PC-9 (cell line): ENCODE results near the gene RNF169. TPM values are rescaled to one million over a fixed set of nuclear protein-coding genes. Genes with fewer than 3 reads are reported as not detected.

Experiments used
- BruUV-seq: library from RNA; stranded (reverse); fragments of 400-500 nt; replicated peaks from 2 replicates; lab custom pipeline; 2021; lab: Mats Ljungman, UMichigan
- CTCF ChIA-PET: fragments of 300-600 bp; sonication (Branson Sonifier 250); formaldehyde crosslinking; loops from one replicate; lab custom pipeline; 2022; ENCODE audit warnings: antibody characterized with exemption; lab: Charles Lee
- POLR2A ChIA-PET: fragments of 300-600 bp; sonication (Branson Sonifier 250); formaldehyde crosslinking; loops from one replicate; lab custom pipeline; 2022; ENCODE audit warnings: antibody characterized with exemption; ENCODE audit not compliant: unreplicated experiment; lab: Charles Lee
- DNase-seq, 2 experiments: peaks; one replicate each; pipeline versions ENCODE4 v3.0.0 to v3.0.0-alpha.2; 2015 to 2022; ENCODE audit warnings: mixed read lengths in 1 of 2
- H2AFZ ChIP-seq: fragments of 200-600 bp; sonication (generic); 2 replicates; pipeline ENCODE4 v1.8.1; 2017; ENCODE audit warnings: antibody characterized with exemption
- H3F3A ChIP-seq: fragments of 200-600 bp; sonication (generic); 2 replicates; pipeline ENCODE4 v1.8.1; 2017; ENCODE audit warnings: antibody characterized with exemption, mild to moderate bottlenecking, low read depth; ENCODE audit not compliant: insufficient read depth
- H3K27ac ChIP-seq: fragments of 200-600 bp; sonication (generic); 2 replicates; pipeline ENCODE4 v1.6.1; 2016; ENCODE audit warnings: mixed run types
- H3K27me3 ChIP-seq: fragments of 200-600 bp; sonication (generic); 2 replicates; pipeline ENCODE4 v1.6.1; 2016; ENCODE audit warnings: low read depth, mixed run types; ENCODE audit not compliant: insufficient read depth
- H3K36me3 ChIP-seq: fragments of 200-600 bp; sonication (generic); 2 replicates; pipeline ENCODE4 v1.6.1; 2016; ENCODE audit warnings: low read depth, mixed run types
- H3K4me1 ChIP-seq: fragments of 200-600 bp; sonication (generic); replicated peaks from 2 replicates; pipeline ENCODE4 v1.6.1; 2016; ENCODE audit warnings: mixed run types; ENCODE audit not compliant: insufficient read depth
- H3K4me2 ChIP-seq: fragments of 200-600 bp; sonication (generic); 2 replicates; pipeline ENCODE4 v1.6.1; 2017; ENCODE audit warnings: mixed run types
- H3K4me3 ChIP-seq: fragments of 200-600 bp; sonication (generic); 2 replicates; pipeline ENCODE4 v1.6.1; 2016; ENCODE audit warnings: mixed run types
- H3K79me2 ChIP-seq: fragments of 200-600 bp; sonication (generic); 2 replicates; pipeline ENCODE4 v1.6.1; 2017; ENCODE audit warnings: low read depth, mixed run types
- H3K9me2 ChIP-seq: fragments of 200-600 bp; sonication (generic); 2 replicates; pipeline ENCODE4 v1.8.1; 2017; ENCODE audit warnings: mild to moderate bottlenecking; ENCODE audit not compliant: insufficient read depth
- H3K9me3 ChIP-seq: fragments of 200-600 bp; sonication (generic); 2 replicates; pipeline ENCODE4 v1.8.1; 2016; ENCODE audit warnings: low read depth; ENCODE audit not compliant: insufficient read depth
- H4K20me1 ChIP-seq: fragments of 200-600 bp; sonication (generic); 2 replicates; pipeline ENCODE4 v1.8.1; 2017; ENCODE audit not compliant: insufficient read depth
- CTCF ChIP-seq: fragments of 200-600 bp; sonication (generic); conservative IDR thresholded peaks from 2 replicates; pipeline ENCODE4 v1.6.1; 2017; ENCODE audit warnings: mixed run types, antibody characterized with exemption, mild to moderate bottlenecking, moderate library complexity
- EZH2 ChIP-seq: fragments of 200-600 bp; sonication (generic); IDR thresholded peaks from 2 replicates; pipeline ENCODE4 v1.8.0; 2017; ENCODE audit warnings: antibody characterized with exemption, low read depth
- intact Hi-C: fragments of 100-400 bp; cut with micrococcal nuclease; formaldehyde crosslinking; loops from one replicate; pipeline ENCODE4 v1.10.0; 2022; ENCODE audit not compliant: unreplicated experiment
- total RNA-seq: library from RNA; stranded (reverse); gene quantifications from 2 replicates; pipeline ENCODE4 v1.2.3, GENCODE V29; 2021

Gene RNF169
- total RNA-seq, 1 experiment from 2014 or later = 36.5 TPM

GRCh38 chr11:74702383-74703007, 46.2 kb upstream of the RNF169 start:
- DNase-seq = peak; percentile 55 to 72
- no peaks in the 10 kb centered on the region for H3K4me1 ChIP-seq
- H3K27me3 ChIP-seq = no peaks in the 10 kb centered on the region
- TF ChIP-seq EZH2 (no peak), CTCF (peak; percentile 98)
- no peaks in the 10 kb centered on the region for H3K9me2 ChIP-seq
- no peaks in the 10 kb centered on the region for H3K9me3 ChIP-seq
- H2AFZ ChIP-seq = no peak overlapping the region
- no TSS peak for BruUV-seq
- no peaks in the 10 kb centered on the region for H3K36me3 ChIP-seq
- peaks cover 4% of the 10 kb centered on the region; the same call in 1 of the 2 replicates for H3F3A ChIP-seq
- no peak overlapping the region for H3K4me3 ChIP-seq
- POLR2A ChIA-PET = interaction anchor here (0.5 to 0.6 kb wide), 2 partner anchors 29 to 73 kb away, joined by 4 to 9 read pairs; no protein-coding TSS in a partner anchor
- CTCF ChIA-PET = interaction anchor here (0.5 to 2.9 kb wide), 12 partner anchors 8 to 258 kb away, joined by 3 to 30 read pairs (median 4); no protein-coding TSS in a partner anchor
- no peak overlapping the region for H3K4me2 ChIP-seq
- H3K79me2 ChIP-seq = no peaks in the 10 kb centered on the region
- H4K20me1 ChIP-seq = no peaks in the 10 kb centered on the region
- intact Hi-C loops = no loop called here
- no peak overlapping the region for H3K27ac ChIP-seq

- no peaks in the 10 kb centered on the region for H3K9me2 ChIP-seq
- no TSS peak for BruUV-seq
- no peak for TF ChIP-seq CTCF
- no peak for TF ChIP-seq EZH2
- H3K9me3 ChIP-seq = no peaks in the 10 kb centered on the region
- no peak for DNase-seq
- no peaks in the 10 kb centered on the region for H3K36me3 ChIP-seq
- POLR2A ChIA-PET = no interaction called here
- CTCF ChIA-PET = interaction anchor here (0.9 to 2.9 kb wide), 5 partner anchors 9 to 69 kb away, joined by 3 to 30 read pairs (median 7); no protein-coding TSS in a partner anchor
- H2AFZ ChIP-seq = no peak overlapping the region
- no peak overlapping the region for H3K4me3 ChIP-seq
- no peaks in the 10 kb centered on the region for H3K79me2 ChIP-seq
- no peak overlapping the region for H3K27ac ChIP-seq
- H3K27me3 ChIP-seq = no peaks in the 10 kb centered on the region
- no peaks in the 10 kb centered on the region for H3K4me1 ChIP-seq
- H3F3A ChIP-seq = peaks cover 4% of the 10 kb centered on the region; the same call in 1 of the 2 replicates
- H3K4me2 ChIP-seq = no peak overlapping the region
- H4K20me1 ChIP-seq = no peaks in the 10 kb centered on the region
- intact Hi-C loops = no loop called here
These were observed 45.4 kb upstream of the RNF169 start for GRCh38 chr11:74703211-74703610.

- no TSS peak for BruUV-seq
- intact Hi-C loops = no loop called here
- no peak for DNase-seq
- no peaks in the 10 kb centered on the region for H3K27me3 ChIP-seq
- no peak overlapping the region for H2AFZ ChIP-seq
- H3K36me3 ChIP-seq = no peaks in the 10 kb centered on the region
- no peaks in the 10 kb centered on the region for H3K9me3 ChIP-seq
- POLR2A ChIA-PET = no interaction called here
- TF ChIP-seq EZH2 (no peak), CTCF (no peak)
- no peaks in the 10 kb centered on the region for H3K79me2 ChIP-seq
- no peak overlapping the region for H3K4me2 ChIP-seq
- no peak overlapping the region for H3K27ac ChIP-seq
- no peaks in the 10 kb centered on the region for H4K20me1 ChIP-seq
- H3K9me2 ChIP-seq = no peaks in the 10 kb centered on the region
- H3K4me3 ChIP-seq = no peak overlapping the region
- CTCF ChIA-PET = no interaction called here
- no peaks in the 10 kb centered on the region for H3F3A ChIP-seq
- H3K4me1 ChIP-seq = no peaks in the 10 kb centered on the region
These were observed 41.5 kb upstream of the RNF169 start for GRCh38 chr11:74707182-74707581.
